Kidney (tissue), 14 donors: Measurements from ENCODE around the gene FAM110C. TPM values are rescaled to one million over a fixed set of nuclear protein-coding genes. Genes with fewer than 3 reads are reported as not detected.

Experiments
- DNase-seq, 5 donors: peaks; one replicate each; pipeline ENCODE4 v3.0.0-alpha.2; 2013 to 2020
- FAIRE-seq: peaks from 2 replicates; lab custom pipeline; 2012; peaks lifted over from hg19 to GRCh38; lab: Jason Lieb, UNC
- H3K27ac ChIP-seq, 2 donors: one replicate each; pipeline ENCODE4 v1.7.0; 2013; ENCODE audit warnings: low read depth in 2 of 2, low read length in 2 of 2, inconsistent platforms in 1 of 2
- H3K27me3 ChIP-seq: one replicate; pipeline ENCODE4 v1.7.1; 2013; ENCODE audit warnings: low read length, inconsistent platforms; ENCODE audit not compliant: control insufficient read depth, insufficient read depth
- H3K36me3 ChIP-seq, 3 donors: one replicate each; pipeline versions ENCODE4 v1.7.0 to v1.7.1; 2013; ENCODE audit warnings: low read length in 3 of 3, control low read depth in 1 of 3, inconsistent platforms in 1 of 3; ENCODE audit not compliant: insufficient read depth in 3 of 3, control insufficient read depth in 2 of 3
- H3K4me1 ChIP-seq, 3 donors: one replicate each; pipeline versions ENCODE4 v1.7.0 to v1.7.1; 2013; ENCODE audit warnings: low read length in 3 of 3, inconsistent platforms in 1 of 3, low read depth in 1 of 3; ENCODE audit not compliant: control insufficient read depth in 2 of 3, insufficient read depth in 2 of 3
- H3K4me3 ChIP-seq, 3 donors: one replicate each; pipeline versions ENCODE4 v1.7.0 to v1.8.1; 2013; ENCODE audit warnings: low read length in 3 of 3, control low read depth in 1 of 3, inconsistent platforms in 1 of 3
- H3K9ac ChIP-seq, 3 donors: one replicate each; pipeline versions ENCODE4 v1.7.0 to v1.7.1; 2013; ENCODE audit warnings: low read length in 3 of 3, control low read depth in 1 of 3, inconsistent platforms in 1 of 3
- H3K9me3 ChIP-seq, 3 donors: one replicate each; pipeline versions ENCODE4 v1.7.0 to v1.7.1; 2013; ENCODE audit warnings: low read length in 3 of 3, control low read depth in 1 of 3, inconsistent platforms in 1 of 3; ENCODE audit not compliant: control insufficient read depth in 2 of 3, insufficient read depth in 1 of 3
- intact Hi-C: fragments of 100-400 bp; cut with DNase I; formaldehyde crosslinking; loops from one replicate; pipeline ENCODE4 v1.11.1; 2022
- polyA plus RNA-seq: library from polyadenylated mRNA; stranded (reverse); fragments of 350-450 nt; fragmentation: Illumina TruSeq; extraction: RNeasy Lipid Tissue Mini Kit (QIAGEN cat#74804); gene quantifications from one replicate; pipeline ENCODE4 v1.2.3, GENCODE V29; 2014; ENCODE audit warnings: low read depth, low replicate concordance; ENCODE audit not compliant: insufficient read depth
- total RNA-seq: library from RNA; stranded (reverse); fragmentation: NEBNext Ultra II Directional; extraction: Animal tissue kit (Norgen Biotek cat#: 25700); gene quantifications from one replicate; pipeline ENCODE4 v1.2.1, GENCODE V29; 2021
- TF ChIP-seq, protein P1 (sequence below): IDR thresholded peaks from 3 replicates; pipeline ENCODE4 v1.5.1; 2012; ENCODE audit warnings: mild to moderate bottlenecking, moderate library complexity, borderline replicate concordance; ENCODE audit not compliant: insufficient read depth; ENCODE audit errors: extremely low read depth
- donor health status: control.
- donor health status: control.
- donor health status: control.
- donor health status: control.
- donor health status: control.
- donor health status: DM: yes; HTN: yes; CAD: no.
- donor health status: Normal renal cell carcinoma (clear cell type).

The FAM110C gene
- total and polyA plus RNA-seq, 2 donors from 2014 or later = 8.3 to 48.7 TPM

- H3K4me1 ChIP-seq = peaks cover 0 to 5% (median 5%) of the 10 kb centered on the region in 3 donors
These were observed 5.8 kb downstream of the FAM110C start for GRCh38 chr2:40465-40864.

DNA sequence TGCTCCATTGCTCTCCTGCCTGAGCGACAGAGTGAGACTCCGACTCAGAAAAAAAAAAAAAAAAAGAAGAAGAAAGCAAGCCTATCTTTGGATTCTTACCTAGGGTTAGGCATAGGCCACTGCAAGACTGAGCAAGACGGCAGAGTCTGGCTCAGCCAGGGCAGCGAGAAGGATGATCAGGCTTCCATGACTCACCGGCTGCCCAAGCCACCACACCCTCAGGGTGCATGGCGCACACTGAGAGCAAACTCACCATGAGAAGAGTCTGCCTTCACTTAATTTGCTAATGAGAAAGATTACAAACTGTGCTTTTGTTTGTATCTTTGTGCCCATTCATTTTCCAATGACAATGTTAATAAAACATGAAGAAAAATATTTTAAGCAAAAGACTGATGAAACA lies 8.2 kb downstream of the FAM110C start:
- no peak for FAIRE-seq
- peaks cover 0 to 5% (median 2%) of the 10 kb centered on the region in 3 donors for H3K4me1 ChIP-seq
- peak in 1 of 5 donors; percentile 73 for DNase-seq
- H3K9ac ChIP-seq = no peak overlapping the region
- intact Hi-C loops = no loop called here
- no peak overlapping the region for H3K4me3 ChIP-seq
- H3K27ac ChIP-seq = no peak overlapping the region
- no peaks in the 10 kb centered on the region for H3K9me3 ChIP-seq
- TF ChIP-seq, protein P1, sequence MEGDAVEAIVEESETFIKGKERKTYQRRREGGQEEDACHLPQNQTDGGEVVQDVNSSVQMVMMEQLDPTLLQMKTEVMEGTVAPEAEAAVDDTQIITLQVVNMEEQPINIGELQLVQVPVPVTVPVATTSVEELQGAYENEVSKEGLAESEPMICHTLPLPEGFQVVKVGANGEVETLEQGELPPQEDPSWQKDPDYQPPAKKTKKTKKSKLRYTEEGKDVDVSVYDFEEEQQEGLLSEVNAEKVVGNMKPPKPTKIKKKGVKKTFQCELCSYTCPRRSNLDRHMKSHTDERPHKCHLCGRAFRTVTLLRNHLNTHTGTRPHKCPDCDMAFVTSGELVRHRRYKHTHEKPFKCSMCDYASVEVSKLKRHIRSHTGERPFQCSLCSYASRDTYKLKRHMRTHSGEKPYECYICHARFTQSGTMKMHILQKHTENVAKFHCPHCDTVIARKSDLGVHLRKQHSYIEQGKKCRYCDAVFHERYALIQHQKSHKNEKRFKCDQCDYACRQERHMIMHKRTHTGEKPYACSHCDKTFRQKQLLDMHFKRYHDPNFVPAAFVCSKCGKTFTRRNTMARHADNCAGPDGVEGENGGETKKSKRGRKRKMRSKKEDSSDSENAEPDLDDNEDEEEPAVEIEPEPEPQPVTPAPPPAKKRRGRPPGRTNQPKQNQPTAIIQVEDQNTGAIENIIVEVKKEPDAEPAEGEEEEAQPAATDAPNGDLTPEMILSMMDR = no peak
- H3K36me3 ChIP-seq = peaks cover 0 to 13% (median 0%) of the 10 kb centered on the region in 3 donors
- no peaks in the 10 kb centered on the region for H3K27me3 ChIP-seq

More at GRCh38 chr2:40465-40864, 5.8 kb downstream of the FAM110C start:
- H3K4me3 ChIP-seq = no peak overlapping the region
- H3K27me3 ChIP-seq = peaks cover 5% of the 10 kb centered on the region
- FAIRE-seq = no peak
- intact Hi-C loops = no loop called here
- no peaks in the 10 kb centered on the region for H3K9me3 ChIP-seq
- no peak for DNase-seq
- H3K36me3 ChIP-seq = peaks cover 0 to 13% (median 0%) of the 10 kb centered on the region in 3 donors
- TF ChIP-seq, protein P1 = no peak
- no peak overlapping the region for H3K27ac ChIP-seq
- no peak overlapping the region for H3K9ac ChIP-seq

GRCh38 chr2:36318-36717 lies 10.0 kb downstream of the FAM110C start:
- Histone ChIP-seq H3K9ac (no peak overlapping the region), H3K27me3 (no peaks in the 10 kb centered on the region), H3K9me3 (no peaks in the 10 kb centered on the region), H3K4me3 (no peak overlapping the region), H3K36me3 (peaks cover 0 to 10% (median 0%) of the 10 kb centered on the region in 3 donors), H3K27ac (no peak overlapping the region), H3K4me1 (peaks cover 0 to 5% (median 0%) of the 10 kb centered on the region in 3 donors)
- no peak for DNase-seq
- no peak for FAIRE-seq
- intact Hi-C loops = no loop called here
- TF ChIP-seq, protein P1 = no peak

DNA sequence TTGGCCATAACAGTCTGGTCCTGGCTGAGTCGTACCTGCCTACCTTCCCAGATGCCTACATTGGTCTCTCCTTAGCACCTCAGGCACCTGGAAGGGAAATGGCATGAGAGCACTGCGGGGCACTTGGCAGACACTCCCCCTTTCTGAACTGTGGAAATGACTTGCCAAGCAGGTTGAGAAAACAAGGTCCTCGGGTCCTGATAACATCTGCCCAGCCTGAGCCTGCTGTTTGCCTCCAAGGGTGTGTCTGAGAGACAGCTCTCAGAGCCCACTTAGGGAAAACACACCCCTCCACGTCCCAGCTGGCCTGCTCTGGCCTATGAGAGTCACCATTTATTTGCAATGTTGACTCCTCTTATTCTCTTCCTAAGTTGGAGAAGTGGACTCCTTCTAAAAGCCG lies 10.5 kb downstream of the FAM110C start:
- no peaks in the 10 kb centered on the region for H3K27me3 ChIP-seq
- intact Hi-C loops = no loop called here
- H3K9me3 ChIP-seq = no peaks in the 10 kb centered on the region
- no peak overlapping the region for H3K4me3 ChIP-seq
- H3K27ac ChIP-seq = no peak overlapping the region
- peaks cover 0 to 5% (median 0%) of the 10 kb centered on the region in 3 donors for H3K4me1 ChIP-seq
- DNase-seq (no peak), FAIRE-seq (no peak)
- H3K9ac ChIP-seq = no peak overlapping the region
- TF ChIP-seq, protein P1 = no peak
- peaks cover 0 to 8% (median 0%) of the 10 kb centered on the region in 3 donors for H3K36me3 ChIP-seq
